Kidney capillary endothelial cell (primary cell): ENCODE measurements around the gene ITPR2.

Source experiments
- DNase-seq: peaks from one replicate; pipeline ENCODE4 v3.0.0-alpha.2; 2018; ENCODE audit warnings: low spot score

ITPR2 gene

GRCh38 chr12:26513363-26514043, 319.5 kb downstream of the ITPR2 start:
- no peak for DNase-seq

GRCh38 chr12:26512213-26512612, 320.8 kb downstream of the ITPR2 start:
- DNase-seq: no peak

DNA sequence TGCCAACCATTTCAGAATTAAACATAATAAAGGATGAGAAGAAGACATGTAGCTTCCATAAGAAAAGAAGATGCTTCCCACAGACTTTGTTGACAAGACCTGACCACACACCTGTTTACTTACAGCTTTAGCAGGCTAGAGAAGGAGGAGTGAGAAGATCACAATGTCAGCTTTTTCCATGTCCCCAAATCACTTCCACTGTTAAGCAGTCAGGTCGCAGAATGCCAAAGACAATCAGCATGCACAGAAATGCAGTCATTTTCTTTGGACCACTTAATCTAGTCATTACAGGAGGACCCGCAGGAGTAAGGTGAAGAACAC, 322.7 kb downstream of the ITPR2 start:
- no peak for DNase-seq

- DNase-seq: no peak
Observed at GRCh38 chr12:26507613-26508012, 325.4 kb downstream of the ITPR2 start.

DNA sequence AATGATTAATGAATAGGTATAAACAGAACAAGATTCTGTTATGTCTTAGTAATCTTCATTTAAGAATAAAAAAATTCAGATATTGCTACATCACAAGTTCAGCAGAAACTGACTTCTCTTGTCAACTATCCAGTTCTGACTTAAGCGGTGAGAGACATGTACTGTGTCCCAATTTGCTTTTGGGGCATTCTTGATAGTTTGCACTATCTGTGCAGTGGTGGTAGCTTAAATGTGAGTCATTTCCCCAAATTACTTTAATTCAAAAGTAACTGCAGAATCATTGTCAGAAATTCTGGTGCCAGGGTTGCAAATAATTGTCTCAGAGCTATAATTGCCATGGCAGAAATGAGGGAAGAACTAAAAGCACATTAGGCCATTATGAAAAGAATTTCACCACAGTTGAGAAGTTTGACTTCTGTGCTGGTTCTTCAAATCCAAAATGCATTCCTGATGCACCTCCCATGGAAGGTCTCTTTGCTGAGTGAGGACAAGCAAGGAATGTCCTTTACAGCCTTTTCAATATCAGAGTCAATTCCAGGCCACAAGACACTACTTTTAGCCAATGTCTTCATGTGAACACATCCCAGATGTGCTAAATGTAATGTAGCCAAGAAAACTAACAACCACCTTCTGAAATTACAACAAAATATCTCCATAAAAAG, 332.9 kb downstream of the ITPR2 start:
- no peak for DNase-seq

DNA sequence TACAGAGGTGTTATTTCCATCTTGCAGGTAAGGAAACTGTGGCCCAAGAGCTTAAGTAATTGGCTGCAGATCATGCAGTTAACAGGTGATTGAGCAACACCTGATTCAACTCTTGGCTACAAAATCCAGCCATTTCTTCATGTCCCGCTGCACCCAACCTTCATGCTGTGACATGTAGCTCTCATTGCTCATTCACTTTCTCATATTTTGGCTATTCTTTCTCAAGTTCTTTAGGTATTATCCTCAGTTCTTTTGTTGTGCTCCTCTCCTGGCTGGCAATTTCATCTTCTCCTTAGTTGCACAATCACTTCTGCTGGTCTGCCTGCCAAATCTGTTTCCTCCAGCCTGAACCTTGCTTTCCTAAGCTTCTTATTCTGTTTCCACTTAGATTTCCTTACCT, 336.8 kb downstream of the ITPR2 start:
- DNase-seq: no peak

DNA sequence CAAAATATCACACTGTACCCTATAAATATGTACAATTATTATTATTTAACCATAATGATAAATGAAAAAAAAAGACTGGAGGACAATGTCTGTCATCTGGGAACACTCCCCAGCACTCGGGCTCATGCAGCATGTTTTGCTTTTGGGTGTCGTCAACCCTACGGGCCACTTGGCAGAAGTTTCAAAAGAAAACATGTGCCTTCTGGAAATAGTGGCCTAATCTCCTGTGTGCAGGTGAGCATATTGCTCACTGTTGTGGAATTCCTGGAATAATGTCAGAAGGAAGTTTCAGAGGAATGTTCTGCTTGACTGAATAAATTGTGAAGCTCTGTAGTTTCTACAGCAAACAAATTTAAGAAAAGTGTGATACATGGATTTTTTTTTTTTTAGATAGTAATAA, 339.3 kb downstream of the ITPR2 start:
- DNase-seq: no peak

GRCh38 chr12:26492406-26492805, 340.6 kb downstream of the ITPR2 start:
- DNase-seq: no peak

DNA sequence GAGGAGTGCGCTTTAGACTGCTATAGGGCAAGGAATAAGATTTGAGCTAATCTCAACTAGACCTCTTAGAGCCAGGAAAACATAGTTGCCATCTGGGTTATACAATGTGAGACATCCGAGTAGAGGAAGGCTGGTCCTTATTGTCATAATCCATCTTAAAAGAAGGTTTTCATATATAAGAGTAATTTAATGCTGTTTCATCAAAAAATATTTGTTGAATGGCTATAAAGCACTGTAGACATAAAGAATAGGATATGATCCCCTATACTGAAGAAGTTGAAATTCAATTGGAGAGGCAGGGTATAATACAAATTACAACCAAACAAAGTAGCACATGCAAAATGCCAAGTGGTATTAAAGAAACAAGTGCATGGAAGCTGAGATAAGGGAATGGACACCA, 343.1 kb downstream of the ITPR2 start:
- no peak for DNase-seq

- DNase-seq: no peak
Observed at GRCh38 chr12:26488351-26488750, 344.6 kb downstream of the ITPR2 start.

GRCh38 chr12:26473291-26473690, 359.7 kb downstream of the ITPR2 start:
- no peak for DNase-seq

DNA sequence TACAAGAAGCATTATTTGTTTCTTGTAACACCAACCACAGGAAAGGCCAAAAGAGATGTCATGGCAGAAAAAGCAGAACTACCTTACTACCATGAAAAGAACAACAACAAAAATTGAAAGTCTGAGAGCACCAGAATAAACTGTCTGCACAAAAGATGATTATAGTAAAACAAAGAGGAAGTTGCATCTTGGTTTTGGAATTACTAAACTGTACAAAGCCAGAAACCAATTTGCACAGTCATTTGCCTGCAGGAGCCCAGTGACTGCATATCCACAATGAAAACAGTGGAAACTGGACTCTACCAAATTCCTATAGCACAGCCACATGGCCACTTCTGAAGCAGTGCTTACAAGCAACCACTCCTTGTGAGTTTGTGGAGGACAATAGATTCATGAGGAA, 361.4 kb downstream of the ITPR2 start:
- no peak for DNase-seq

DNA sequence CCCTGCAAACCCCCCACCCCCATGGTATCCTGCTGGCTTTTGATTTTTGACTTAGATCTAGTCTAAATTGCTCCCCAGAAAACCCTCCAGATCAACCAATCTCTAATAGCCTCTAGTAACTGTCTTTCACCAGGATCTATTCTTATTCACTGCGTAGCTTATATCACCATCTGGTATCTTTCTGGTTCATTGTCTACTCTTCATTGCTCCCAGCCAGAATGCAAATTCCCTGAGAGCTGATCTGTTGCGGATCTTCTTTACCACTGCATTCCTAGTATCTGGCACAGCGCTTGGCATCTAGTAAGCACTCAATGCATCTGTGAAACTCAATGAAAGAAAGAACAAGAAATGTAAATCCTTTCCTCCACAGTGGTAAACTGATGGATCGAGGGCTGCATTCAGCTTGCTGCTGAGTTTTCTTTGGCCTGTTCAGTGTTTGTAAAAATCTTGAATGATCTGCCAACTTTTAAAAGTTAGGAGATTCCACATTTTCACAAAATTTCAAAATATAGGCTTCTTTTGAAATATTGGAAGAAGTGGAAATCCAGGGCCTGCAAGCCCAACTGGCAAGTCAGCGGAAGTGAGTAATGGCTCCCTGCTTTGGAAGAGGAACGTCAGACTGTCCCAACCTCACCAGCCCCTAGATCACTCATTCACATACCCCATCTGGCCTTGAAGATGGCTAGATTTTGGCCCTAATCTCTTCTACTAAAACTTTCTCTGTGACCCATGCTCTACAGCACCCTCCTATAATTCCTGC, 363.4 kb downstream of the ITPR2 start:
- DNase-seq: no peak

DNA sequence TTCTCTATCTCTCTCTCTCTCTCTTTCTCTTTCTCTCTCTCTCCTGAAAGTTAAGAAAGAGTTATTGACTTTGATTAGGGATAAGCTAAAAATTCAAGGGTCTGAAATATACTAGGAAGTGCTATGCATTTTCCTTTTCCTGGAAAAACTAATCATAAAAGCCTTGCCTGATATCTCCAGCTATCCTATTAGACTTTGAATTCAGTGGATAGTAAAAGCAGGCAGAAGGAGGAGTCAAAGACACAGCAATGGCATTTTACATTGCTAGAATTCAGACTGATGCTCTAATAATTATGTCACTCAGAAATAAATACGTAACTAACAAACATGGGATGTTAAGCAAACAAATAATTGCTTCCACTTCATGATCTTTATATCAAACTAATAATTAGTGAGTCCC, 365.6 kb downstream of the ITPR2 start:
- no peak for DNase-seq

GRCh38 chr12:26466726-26467125, 366.3 kb downstream of the ITPR2 start:
- no peak for DNase-seq

- DNase-seq: no peak
Observed at GRCh38 chr12:26465419-26466097, 367.4 kb downstream of the ITPR2 start.

- no peak for DNase-seq
Observed at GRCh38 chr12:26461776-26462175, 371.2 kb downstream of the ITPR2 start.

DNA sequence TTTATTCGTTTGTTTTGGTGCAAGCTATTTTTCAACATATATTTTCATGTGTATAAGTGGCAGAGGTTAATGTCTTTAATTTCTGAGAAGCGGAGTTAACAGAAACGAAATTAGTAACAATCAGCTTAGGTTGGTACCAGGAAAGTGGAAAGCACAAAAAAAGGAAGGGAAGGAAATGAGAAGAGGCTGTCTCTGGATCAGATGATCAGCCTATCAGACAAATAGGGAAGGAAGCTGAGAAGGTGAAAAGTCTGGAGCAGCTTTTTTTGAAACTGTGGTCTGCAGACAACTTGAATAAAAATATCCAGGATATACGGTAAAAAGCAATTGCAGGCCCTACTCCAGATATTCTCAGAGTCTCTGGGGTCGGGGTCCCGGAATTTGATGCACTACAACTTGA, 372.6 kb downstream of the ITPR2 start:
- no peak for DNase-seq

- DNase-seq: no peak
Observed at GRCh38 chr12:26455936-26456574, 376.9 kb downstream of the ITPR2 start.

DNA sequence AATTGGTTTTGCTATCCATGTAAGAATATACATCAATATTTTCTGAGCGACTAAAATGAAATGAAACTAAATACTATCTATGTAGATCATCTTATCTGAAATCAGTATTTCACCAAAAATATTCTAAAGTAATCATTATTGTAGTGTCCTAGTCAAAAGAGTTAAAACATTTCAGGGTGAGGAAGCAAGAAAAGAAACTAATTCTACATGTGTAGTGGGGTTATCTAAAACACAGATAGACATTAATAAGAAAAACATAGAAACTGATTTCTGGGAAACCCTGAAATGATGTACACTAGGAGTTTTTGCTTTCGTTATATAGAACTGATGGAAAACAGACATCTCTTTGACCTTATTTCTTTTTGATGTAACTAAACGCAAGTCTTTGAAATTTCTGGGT, 379.7 kb downstream of the ITPR2 start:
- DNase-seq: no peak

GRCh38 chr12:26452511-26452910, 380.5 kb downstream of the ITPR2 start:
- peak; percentile 89 for DNase-seq

- DNase-seq: no peak
Observed at GRCh38 chr12:26451763-26452162, 381.2 kb downstream of the ITPR2 start.
